Neural progenitor cell (in vitro differentiated cells): ENCODE data around the gene TUFT1.

Experiments
- EZH2phosphoT487 ChIP-seq: fragments of 200-600 bp; sonication (generic); IDR thresholded peaks from 2 replicates; pipeline ENCODE4 v1.6.1; 2017; ENCODE audit warnings: antibody characterized with exemption
- TF ChIP-seq, protein P1 (sequence below): fragments of 200-600 bp; sonication (generic); IDR thresholded peaks from 2 replicates; pipeline ENCODE4 v1.5.1; 2017; ENCODE audit warnings: antibody characterized with exemption, mild to moderate bottlenecking

DNA sequence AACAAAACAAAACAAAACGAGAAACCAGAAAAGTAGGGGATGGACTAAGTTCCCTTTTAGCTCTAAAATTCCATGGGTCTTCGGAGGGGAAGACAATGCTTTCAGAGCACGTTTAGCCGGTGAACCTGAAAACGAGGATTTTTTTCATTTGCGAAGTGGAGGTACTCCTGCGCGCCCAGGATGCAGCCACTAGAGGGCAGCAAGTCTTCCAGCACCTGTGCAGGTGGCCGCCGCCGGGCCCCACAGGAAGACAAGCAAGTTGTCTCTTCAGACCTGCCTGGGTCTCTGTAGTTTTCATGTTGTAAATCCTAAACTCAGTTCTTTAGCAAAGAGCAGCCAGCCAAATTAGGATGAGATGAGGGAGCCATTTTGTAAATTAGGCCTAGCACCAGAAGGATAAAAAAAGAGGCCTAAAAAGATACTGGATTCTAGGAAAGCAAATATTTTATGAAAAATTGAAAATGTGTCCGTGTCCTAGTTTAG, 54.1 kb downstream of the TUFT1 start:
- TF ChIP-seq, protein P1, sequence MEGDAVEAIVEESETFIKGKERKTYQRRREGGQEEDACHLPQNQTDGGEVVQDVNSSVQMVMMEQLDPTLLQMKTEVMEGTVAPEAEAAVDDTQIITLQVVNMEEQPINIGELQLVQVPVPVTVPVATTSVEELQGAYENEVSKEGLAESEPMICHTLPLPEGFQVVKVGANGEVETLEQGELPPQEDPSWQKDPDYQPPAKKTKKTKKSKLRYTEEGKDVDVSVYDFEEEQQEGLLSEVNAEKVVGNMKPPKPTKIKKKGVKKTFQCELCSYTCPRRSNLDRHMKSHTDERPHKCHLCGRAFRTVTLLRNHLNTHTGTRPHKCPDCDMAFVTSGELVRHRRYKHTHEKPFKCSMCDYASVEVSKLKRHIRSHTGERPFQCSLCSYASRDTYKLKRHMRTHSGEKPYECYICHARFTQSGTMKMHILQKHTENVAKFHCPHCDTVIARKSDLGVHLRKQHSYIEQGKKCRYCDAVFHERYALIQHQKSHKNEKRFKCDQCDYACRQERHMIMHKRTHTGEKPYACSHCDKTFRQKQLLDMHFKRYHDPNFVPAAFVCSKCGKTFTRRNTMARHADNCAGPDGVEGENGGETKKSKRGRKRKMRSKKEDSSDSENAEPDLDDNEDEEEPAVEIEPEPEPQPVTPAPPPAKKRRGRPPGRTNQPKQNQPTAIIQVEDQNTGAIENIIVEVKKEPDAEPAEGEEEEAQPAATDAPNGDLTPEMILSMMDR = peak; percentile 98
- TF ChIP-seq EZH2phosphoT487 = no peak
